NCI-H2196 (cell line): Measurements from ENCODE around the gene CFAP97D2.
"Not testable (repeated sequence)": the region's sequence is repeated elsewhere in the genome, so short reads cannot be mapped to it uniquely, and the experiment has no call there.

Experiments
- DNase-seq: peaks from one replicate; lab custom pipeline; 2025; ENCODE audit not compliant: unreplicated experiment; lab: John Stamatoyannopoulos, UW

The CFAP97D2 gene

DNA sequence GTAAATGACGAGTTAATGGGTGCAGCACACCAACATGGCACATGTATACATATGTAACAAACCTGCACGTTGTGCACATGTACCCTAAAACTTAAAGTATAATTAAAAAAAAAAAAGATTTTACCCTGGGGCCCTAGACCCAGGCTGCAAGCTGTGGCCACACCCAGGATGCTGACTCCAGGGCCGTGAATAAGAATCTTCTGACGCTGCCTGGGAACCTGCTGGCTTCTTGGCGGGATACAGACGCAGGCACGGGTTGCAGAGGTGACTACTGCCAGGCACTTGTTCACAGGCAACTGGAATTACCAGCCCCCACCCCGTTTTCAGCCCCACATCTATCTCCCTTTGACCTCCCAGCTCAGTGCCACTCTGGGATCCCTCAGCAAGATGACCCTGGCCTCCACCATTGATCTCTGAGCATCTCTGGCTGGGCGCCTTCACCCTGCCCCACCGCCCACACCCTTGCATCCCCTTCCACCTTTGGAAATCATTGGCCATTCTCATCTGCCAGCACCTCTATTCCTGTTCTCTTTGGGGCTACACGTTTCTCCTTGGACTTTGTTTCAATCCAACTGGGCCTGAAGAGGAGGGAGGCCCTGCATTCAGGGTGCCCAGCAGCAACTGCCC, 21.1 kb upstream of the CFAP97D2 start:
- no peak for DNase-seq

GRCh38 chr13:114158869-114159666, 20.0 kb upstream of the CFAP97D2 start:
- DNase-seq = not testable (repeated sequence)

- DNase-seq = no peak
Measured at GRCh38 chr13:114161028-114161556, 18.0 kb upstream of the CFAP97D2 start.

GRCh38 chr13:114161644-114162532, 17.2 kb upstream of the CFAP97D2 start:
- no peak for DNase-seq

- DNase-seq = no peak
Measured at GRCh38 chr13:114162533-114162922, 16.5 kb upstream of the CFAP97D2 start.

- no peak for DNase-seq
Measured at GRCh38 chr13:114164053-114164452, 15.0 kb upstream of the CFAP97D2 start.

DNA sequence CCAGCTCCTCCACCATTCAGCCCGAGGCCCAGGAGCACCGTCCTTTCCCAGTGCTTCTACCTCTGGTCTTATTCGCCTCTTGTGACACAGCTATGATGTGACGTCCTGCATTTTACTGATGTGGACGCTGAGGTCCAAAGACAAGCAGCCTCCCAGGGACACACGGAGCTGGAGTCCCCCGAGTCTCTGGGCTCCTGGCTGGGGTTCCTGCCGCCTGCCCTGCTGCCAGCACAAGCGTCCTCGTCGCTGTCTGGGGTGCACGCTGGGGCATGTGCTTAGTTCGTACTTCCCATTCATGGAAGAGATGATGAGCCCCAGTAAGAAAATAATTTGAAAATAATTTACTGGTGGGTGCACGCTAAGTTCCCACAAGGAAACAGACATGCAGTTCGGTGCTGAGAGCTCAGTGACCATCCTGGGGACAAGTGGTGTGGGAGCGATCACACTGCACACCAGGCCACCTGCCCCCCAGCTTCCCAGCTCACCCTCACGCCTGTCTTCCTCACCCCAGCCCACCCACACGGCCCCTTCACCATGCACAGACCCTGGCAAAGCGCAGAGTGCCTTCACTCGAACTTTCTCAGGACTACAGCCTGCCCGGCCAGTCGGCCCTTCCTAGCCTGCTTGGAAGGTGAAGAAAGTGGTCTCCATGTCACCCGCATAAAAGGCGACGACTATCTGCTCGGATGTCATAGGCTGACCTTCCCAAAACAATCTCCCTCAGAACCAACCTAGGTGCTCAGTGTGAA, 14.2 kb upstream of the CFAP97D2 start:
- DNase-seq = no peak

GRCh38 chr13:114166381-114167131, 12.5 kb upstream of the CFAP97D2 start:
- DNase-seq = peak; percentile 3

- DNase-seq = no peak
Measured at GRCh38 chr13:114167426-114167825, 11.6 kb upstream of the CFAP97D2 start.

DNA sequence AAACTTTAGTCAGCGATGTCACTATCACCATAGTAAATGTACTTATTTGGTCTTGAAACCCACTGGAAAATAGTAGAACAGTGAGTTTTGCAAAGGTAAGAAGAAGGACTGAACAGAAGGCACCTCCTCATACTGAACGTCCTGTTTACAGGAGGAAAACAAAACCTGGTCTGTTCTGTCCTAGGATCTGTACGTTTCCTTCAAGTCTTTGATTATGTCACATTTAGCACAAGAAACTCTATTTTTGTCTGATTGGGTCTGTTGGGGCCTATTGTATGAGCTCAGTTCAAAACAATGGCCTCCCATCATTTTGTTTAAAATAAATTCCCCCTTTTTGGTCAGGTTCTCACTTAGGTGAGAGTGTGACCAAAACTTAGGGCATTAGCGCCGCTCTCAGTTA, 11.2 kb upstream of the CFAP97D2 start:
- no peak for DNase-seq

DNA sequence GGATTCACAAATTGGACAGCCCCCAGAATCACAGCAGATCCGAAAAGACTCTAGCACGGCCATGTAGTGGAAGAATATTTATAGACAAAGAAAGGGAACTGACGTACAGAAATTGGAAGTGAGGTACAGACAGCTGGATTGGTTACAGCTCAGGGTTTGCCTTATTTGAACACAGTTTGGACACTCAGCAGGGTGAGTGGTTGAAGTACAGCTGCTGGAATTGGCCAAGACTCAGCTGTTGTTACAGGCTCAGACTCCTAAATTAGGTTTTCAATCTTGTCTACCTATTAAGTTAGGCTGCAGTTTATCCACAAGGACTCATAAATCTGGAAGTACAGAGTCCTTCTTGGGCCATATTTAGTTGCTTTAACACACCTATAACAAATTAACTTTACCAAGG, 5.8 kb upstream of the CFAP97D2 start:
- no peak for DNase-seq

GRCh38 chr13:114173745-114174144, 5.3 kb upstream of the CFAP97D2 start:
- DNase-seq = no peak

GRCh38 chr13:114174529-114174961, 4.5 kb upstream of the CFAP97D2 start:
- no peak for DNase-seq

GRCh38 chr13:114176359-114176902, 2.6 kb upstream of the CFAP97D2 start:
- DNase-seq = not testable (repeated sequence)

DNA sequence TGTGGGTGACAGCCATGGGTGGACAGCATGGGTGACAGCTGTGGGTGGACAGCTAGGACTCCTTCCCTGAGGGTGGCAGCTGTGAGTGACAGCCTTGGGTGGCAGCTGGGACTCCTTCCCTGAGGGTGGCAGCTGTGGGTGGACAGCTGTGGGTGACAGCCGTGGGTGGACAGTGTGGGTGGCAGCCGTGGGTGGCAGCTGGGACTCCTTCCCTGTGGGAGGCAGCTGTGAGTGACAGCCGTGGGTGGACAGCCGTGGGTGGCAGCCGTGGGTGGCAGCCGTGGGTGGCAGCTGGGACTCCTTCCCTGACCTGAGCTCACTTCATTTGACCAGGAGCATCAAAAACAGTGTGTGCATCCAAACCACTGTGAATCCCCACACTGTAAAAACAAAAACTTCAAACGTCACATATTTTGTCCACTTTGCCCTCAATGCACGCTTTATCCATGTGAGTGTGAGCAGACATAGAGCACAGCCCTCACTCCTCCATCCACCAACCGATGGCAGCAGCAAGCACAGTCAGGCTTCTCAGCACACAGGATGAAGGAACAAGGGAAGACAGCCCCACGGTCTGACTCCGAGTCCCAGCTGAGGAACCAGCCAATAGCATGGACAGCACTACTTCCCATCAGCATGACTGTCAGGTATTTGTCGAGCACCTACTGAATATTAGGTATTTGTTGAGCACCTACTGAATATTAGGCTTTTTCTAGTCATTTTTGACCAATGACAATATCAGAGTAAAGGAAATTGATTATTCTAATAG, 1.6 kb upstream of the CFAP97D2 start:
- no peak for DNase-seq

DNA sequence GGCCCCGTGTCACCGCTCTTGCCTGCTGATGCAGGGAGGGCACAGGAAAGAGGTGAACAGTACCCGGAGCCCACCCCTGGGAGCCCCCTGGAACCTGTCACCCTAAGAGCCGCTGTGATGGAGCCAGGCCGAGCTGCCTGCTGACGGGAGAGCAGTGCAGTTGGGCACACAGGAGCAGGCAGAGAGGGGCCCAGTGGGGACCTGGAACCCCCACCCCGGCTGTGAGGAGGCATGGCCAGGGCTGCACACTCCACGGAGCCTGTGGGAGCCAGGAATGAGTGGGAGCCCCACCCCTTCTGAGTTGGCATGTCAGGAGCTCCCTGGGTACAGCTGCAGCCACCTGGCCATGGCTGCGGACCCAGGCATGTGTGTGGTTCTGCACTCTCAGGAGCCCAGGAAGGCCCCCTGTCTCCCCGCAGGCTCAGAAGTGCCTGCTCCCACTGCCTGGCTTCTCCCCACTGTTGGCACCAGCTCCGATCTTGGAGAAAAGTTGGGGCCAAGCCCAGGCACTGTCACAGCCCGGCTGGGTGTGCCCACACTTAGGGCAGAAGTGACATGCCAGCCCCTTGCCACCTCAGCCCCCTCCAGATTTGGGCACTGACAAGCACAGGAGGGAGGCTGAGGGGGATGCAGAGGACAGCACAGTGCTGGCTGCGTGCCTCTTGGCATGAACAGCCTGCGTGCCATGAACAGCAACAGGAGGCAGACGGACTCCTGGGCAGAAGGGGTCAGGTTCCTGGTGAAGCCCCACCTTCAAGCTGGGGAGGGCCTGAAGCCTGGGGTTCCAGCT, 6.3 kb downstream of the CFAP97D2 start:
- DNase-seq = no peak

GRCh38 chr13:114194853-114195252, 15.8 kb downstream of the CFAP97D2 start:
- DNase-seq = no peak

- DNase-seq = no peak
Measured at GRCh38 chr13:114196629-114197028, 17.6 kb downstream of the CFAP97D2 start.
